NCI-H2196 (cell line): ENCODE measurements around the gene RRBP1.
A peak's percentile ranks its signal among the peaks of the same experiment; 100 is the strongest.

ENCODE experiments used
- DNase-seq: peaks from one replicate; lab custom pipeline; 2025; ENCODE audit not compliant: unreplicated experiment; lab: John Stamatoyannopoulos, UW

RRBP1 gene

GRCh38 chr20:17683218-17684076 is 1.4 kb upstream of the RRBP1 start:
- no peak for DNase-seq

- no peak for DNase-seq
These were observed 802 bp upstream of the RRBP1 start for GRCh38 chr20:17682889-17683198.

DNA sequence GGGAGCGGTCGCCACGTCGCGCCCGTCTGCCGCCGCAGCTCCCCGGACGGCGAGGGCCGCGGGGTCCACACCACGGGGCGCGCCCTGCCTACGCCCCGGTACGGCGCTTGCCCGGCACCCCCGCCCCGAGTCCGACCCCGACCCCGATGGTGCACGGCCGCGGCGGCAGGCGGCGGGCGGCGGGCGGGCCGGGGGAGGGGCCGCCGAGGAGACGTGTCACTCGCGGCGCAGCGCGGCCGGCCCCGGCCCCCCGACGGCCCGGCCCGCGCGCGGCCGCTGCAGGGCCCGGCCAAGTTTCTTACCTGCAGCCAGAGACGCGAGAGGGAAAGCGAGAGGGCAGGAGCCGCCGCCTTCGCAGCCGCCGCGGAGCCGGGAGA is 328 bp downstream of the RRBP1 start:
- no peak for DNase-seq

DNA sequence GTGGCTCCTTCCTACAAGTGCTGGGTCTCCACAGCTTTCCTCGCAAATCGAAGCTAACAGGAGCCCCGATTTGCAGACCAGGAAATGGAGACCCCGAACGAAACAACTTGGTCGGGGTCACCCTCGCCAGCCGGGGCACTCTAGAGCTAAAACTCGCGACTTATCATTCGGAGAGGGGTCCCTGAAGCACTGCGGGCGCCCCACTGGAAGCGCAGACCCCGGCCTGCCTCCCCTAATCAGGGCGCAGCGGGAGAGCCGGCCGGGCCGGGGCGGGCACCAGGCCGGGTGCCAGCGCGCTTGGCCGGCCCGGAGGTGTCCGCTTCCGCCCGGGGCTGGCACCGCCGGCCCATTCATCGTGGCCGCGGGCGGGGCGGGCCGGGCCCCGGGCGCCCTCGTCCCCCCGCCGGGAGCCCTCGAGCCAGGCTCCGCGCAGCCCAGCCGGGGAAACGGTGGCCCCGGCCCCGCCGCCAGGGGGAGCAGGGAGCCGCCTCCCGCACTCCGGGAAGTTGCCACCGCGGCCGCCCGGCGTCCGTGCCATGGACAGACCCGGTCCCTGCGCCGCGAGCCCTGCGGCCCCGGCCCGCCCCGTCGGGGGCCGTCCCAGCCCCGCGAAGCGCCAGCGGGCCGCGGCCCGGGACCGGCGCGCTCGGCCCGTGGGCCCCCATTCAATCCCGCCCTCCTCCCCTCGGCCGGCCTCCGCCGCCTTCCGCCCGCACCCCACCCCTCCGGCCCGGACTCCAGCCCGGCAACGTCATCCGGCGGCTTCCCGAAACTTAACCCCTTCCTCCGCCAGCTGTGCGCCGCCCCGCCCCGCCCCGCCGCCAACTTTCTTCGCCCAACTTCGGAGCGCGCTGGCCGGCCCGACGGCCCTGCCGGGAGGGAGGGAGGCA is 961 bp downstream of the RRBP1 start:
- peak; percentile 78 for DNase-seq

GRCh38 chr20:17679941-17680835 is 1.9 kb downstream of the RRBP1 start:
- no peak for DNase-seq

- DNase-seq = no peak
These were observed 3.2 kb downstream of the RRBP1 start for GRCh38 chr20:17678886-17679285.

- no peak for DNase-seq
These were observed 3.7 kb downstream of the RRBP1 start for GRCh38 chr20:17678295-17678694.

DNA sequence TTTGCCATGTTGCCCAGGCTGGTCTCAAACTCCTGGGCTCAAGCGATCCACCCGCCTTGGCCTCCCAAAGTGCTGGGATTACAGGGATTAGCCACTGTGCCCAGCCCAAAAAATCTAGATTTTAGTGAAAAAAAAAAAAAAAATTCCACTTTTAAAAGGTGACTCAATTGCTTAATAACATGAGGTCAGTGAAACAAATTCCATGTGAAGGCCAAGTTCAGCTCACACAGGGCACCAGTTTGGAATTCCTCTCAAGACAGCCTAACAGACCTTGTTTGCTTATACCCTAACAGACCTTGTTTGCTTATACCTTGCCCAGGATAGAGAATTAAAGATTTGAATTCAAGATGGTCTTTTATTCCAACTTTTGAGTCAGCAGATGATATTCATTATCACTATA is 5.1 kb downstream of the RRBP1 start:
- no peak for DNase-seq

DNA sequence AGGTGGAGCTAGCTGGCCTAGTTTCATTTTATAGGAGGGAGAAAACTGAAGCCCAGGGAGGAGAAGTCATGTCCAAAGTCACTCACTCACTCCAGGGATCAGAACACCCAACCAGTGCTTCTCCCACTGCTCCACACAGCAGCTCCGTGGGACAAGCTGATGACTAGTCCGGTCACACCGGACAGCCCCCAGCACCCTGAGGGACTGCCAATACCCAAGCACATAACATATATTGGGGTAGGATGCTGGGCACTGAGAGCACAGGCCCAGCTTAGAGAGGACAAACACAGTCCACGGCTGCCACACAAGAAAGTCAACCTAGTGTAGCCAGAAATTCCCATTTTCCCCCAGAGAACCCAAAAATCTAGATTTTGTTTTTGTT is 5.7 kb downstream of the RRBP1 start:
- DNase-seq = no peak

DNA sequence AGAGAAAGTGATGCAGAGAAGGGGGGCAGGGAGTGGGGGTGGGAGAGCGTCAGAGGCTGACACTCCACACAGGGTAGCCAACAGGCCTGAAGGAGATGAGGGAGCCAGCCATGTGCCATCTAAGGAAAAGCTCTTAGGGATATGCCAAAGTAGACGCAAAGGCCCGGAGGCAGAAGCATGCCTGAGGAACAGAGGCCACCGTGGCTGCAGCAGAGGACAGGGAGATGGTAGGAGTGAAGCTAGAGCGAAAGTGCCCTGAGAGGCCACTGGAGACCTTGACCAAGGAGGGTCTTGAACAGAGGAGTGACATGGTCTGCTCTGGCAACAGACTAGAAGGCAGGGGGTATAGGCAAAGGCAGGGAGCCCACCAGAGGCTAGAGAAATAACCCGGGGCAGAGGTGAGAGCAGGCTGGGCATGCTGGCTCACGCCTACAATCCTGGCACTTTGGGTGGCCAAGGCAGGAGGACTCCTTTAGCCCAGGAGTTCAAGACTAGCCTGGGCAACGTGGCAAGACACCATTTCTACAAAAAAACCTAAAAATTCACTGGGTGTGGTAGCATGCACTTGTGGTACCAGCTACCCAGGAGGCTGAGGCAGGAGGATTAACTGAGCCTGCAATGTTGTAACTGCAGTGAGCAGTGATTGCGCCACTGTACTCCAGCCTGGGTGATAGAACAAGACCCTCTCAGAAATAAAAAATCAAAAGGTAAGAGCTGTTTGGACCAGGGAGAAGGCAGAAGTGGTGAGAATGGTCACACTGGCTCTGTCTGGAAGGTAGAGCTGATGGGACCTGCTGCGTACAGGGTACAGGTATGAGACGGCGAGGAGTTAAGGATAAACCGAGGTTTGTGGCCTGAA is 6.3 kb downstream of the RRBP1 start:
- no peak for DNase-seq

DNA sequence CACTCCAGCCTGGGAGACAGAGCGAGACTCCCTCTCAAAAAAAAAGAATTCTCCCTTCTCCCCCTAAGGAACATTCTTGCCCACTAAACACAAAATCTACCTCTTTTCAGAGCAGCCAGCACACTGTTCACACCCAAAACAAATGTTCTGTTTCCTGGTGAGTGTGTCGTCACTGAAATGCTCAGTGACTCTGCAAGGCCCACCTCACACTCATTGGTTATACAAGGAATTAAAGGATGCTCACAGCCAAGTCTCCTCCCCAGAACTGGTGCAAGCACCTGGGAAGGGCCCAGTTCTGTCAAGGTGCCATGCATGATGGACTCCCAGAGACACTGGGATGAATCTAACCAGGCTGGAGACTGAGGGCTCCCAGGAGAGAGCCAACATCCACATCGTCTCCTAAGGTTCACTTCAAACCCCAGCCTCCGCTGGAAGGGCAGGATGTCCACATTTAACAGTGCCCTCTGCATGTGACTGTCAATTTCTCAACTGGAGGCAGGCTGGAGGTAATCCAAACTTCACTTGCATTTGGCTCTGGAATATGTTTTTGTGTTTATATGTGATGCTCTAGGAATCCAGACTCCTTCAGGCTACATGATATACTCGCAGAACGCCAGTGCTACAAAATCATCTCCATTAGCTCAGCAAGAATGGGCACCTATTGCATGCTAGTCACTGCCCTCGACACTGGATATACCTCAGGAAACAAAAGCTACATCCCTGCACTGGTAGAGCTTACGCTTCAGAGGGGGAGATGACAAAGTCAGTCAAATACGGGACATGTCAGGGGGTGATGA is 7.1 kb downstream of the RRBP1 start:
- no peak for DNase-seq

- no peak for DNase-seq
These were observed 9.0 kb downstream of the RRBP1 start for GRCh38 chr20:17673084-17673483.

GRCh38 chr20:17671565-17671964 is 10.5 kb downstream of the RRBP1 start:
- no peak for DNase-seq

- DNase-seq = no peak
These were observed 11.0 kb downstream of the RRBP1 start for GRCh38 chr20:17671011-17671410.

DNA sequence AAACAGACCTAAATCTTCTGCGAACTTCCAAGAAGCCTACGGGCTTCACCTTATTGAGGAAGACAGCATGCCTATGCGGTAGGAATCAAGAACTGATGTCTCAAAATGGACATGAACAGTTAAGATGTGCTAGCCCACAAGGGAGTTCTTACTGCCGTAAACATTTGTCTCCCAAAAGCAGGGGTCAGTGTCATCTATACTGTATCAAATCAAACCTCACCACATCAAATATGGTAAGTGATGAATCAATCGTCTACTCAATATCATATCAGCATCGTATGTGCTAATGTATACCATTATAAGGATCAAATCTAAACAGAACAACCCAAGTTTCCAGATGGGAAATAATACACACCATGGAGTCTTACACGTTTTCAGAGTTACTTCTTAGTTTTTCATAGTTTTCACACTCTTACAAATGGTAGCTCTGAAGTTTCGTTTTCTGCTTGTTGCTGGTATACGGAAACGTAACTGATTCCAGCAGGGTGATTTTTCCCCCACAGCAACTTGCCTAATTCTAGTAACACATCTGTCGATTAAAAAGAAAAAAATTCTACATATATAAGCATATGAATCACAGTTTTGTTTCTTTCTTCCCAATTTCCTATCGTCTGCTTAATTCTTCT is 12.6 kb downstream of the RRBP1 start:
- no peak for DNase-seq

DNA sequence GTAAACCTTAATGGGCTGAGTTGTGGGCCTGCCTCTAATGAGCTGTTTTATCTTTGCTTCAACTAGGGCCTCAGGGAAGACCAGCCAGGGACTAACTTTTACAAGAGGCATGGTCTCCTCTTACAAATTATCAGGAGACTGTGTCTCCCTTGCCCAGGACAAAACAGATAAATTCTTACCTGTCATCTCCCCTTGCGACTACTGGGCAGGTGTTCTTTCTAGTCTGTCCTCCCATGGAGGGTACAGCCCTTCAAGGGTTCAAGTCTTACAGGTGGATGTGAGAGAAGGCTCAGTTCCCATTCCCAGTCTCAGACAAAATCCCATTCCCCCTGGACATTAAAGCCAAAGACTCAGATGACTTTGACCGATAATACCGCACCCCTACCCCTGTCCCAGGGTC is 13.6 kb downstream of the RRBP1 start:
- DNase-seq = no peak

DNA sequence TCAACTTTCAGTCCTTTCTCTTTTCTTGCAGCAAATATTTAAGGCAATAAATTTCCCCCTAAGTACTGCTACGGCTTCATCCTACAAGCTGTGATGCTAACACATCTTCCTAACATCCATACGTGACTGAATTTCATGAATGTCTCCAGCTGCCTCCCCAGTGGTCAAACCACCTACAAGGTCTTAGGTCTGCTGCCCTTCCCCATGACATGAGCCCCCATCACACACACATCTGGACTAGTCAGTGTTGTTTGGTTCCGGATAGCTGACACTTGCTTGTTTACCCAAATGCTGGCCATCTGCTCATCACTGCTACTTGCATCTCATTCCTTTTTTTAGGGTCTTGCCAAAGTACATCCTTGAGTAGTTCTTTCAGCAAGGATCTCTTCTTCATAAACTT is 14.6 kb downstream of the RRBP1 start:
- DNase-seq = no peak

DNA sequence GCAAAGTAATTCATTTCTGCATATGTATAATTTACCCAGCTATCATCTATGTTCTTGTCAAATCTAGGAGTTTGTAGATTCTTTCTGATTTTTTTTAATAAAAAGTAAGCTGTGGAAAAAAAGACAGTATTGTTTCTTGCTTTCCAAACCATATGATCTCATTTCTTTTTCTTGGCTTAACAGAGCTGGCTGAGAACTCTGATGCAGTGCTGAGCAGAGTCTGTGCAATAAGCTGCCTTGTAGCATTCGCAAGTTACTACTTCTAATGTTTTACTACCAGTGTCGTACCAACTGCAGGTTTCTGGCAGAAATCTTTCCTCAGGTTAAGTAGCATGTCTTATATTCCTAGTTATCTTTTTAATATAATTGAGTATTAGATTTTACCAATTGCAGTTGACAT is 15.6 kb downstream of the RRBP1 start:
- DNase-seq = no peak

DNA sequence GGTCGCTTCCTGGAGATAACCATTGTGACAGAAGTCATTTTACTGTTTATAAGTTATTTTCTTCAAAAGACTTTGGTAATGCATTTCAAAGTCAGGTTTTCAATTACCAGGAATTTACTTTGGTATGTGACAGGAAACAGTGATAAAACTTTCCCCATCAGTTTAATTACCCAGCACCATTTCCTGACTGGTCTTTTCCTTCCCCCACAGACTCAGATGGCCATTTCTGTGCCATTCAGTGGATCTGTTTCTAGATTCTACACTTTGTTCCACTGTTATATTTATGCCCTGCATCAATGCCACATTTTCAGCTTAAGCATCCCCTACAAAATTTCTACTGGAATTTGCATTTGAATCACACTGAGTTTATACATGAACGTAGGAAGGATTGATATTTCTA is 16.3 kb downstream of the RRBP1 start:
- DNase-seq = no peak
